Progenitor cell of endocrine pancreas (in vitro differentiated cells): Measurements from ENCODE around the gene CDC34. TPM values are rescaled to one million over a fixed set of nuclear protein-coding genes. Genes with fewer than 3 reads are reported as not detected.

Experiments used
- DNase-seq: peaks from one replicate; pipeline ENCODE4 v3.0.0; 2021; ENCODE audit warnings: low spot score; ENCODE audit not compliant: unreplicated experiment
- H3K27ac Mint-ChIP-seq: 2 replicates; pipeline ENCODE4 v1.8.0; 2021; ENCODE audit warnings: mild to moderate bottlenecking, moderate library complexity, mixed read lengths
- H3K27me3 Mint-ChIP-seq: 2 replicates; pipeline ENCODE4 v1.8.0; 2021; ENCODE audit warnings: mixed read lengths
- H3K36me3 Mint-ChIP-seq: 2 replicates; pipeline ENCODE4 v1.8.0; 2022; ENCODE audit warnings: mixed read lengths; ENCODE audit not compliant: insufficient read depth
- H3K4me1 Mint-ChIP-seq: 2 replicates; pipeline ENCODE4 v1.8.0; 2021; ENCODE audit warnings: low read depth, mixed read lengths
- H3K4me3 Mint-ChIP-seq: 2 replicates; pipeline ENCODE4 v1.8.0; 2021; ENCODE audit warnings: low read depth, mild to moderate bottlenecking, moderate library complexity, mixed read lengths
- H3K9me3 Mint-ChIP-seq: 2 replicates; pipeline ENCODE4 v1.8.0; 2021; ENCODE audit warnings: low read depth, mixed read lengths
- total RNA-seq: library from RNA; stranded (reverse); gene quantifications from 2 replicates; pipeline ENCODE4 v1.2.1, GENCODE V29; 2021
- TF ChIP-seq, protein P1 (sequence below): fragments of 200-600 bp; sonication (generic); IDR thresholded peaks from one replicate; pipeline ENCODE4 v1.5.0; 2021; ENCODE audit warnings: antibody characterized with exemption, mild to moderate bottlenecking; ENCODE audit not compliant: unreplicated experiment

The CDC34 gene
- total RNA-seq, 1 donor from 2014 or later: 96.9 TPM

DNA sequence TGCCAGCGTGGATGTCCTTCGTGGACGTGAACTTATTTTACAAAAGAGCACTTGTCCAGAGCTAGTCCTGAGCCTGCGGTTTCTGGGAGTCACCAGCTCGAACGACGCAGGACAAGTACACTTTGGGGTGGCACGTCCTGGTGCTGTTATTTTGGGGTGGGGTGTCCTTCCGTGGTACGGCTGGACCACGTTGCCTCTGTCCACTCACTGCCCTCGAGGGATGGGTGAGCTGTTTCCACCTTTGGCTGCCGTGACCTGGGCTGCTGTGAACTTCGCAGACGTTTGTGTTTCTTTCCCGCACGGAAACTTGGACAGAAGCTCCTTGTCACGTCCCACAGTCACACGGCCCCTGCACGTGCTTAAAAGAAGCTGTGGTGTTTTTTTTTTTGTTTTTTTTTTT, 23.3 kb downstream of the CDC34 start:
- H3K4me3 Mint-ChIP-seq: no peak overlapping the region
- H3K9me3 Mint-ChIP-seq: no peaks in the 10 kb centered on the region
- peaks cover 8% of the 10 kb centered on the region for H3K27me3 Mint-ChIP-seq
- no peaks in the 10 kb centered on the region for H3K4me1 Mint-ChIP-seq
- no peak for DNase-seq
- H3K36me3 Mint-ChIP-seq: no peaks in the 10 kb centered on the region
- H3K27ac Mint-ChIP-seq: no peak overlapping the region
- TF ChIP-seq, protein P1, sequence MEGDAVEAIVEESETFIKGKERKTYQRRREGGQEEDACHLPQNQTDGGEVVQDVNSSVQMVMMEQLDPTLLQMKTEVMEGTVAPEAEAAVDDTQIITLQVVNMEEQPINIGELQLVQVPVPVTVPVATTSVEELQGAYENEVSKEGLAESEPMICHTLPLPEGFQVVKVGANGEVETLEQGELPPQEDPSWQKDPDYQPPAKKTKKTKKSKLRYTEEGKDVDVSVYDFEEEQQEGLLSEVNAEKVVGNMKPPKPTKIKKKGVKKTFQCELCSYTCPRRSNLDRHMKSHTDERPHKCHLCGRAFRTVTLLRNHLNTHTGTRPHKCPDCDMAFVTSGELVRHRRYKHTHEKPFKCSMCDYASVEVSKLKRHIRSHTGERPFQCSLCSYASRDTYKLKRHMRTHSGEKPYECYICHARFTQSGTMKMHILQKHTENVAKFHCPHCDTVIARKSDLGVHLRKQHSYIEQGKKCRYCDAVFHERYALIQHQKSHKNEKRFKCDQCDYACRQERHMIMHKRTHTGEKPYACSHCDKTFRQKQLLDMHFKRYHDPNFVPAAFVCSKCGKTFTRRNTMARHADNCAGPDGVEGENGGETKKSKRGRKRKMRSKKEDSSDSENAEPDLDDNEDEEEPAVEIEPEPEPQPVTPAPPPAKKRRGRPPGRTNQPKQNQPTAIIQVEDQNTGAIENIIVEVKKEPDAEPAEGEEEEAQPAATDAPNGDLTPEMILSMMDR: no peak

DNA sequence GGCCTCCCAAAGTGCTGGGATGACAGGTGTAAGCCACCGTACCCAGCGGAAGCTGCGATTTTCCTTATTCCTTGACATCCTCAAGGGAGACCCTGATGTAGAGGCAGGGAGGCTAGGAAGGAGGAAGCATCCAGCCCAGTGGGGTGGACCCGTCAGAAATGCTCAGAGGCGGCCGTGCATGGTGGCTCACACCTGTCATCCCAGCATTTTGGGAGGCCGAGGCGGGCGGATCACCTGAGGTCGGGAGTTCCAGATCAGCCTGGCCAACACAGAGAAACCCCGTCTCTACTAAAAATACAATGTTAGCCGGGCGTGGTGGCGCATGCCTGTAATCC, 23.9 kb downstream of the CDC34 start:
- TF ChIP-seq, protein P1: no peak
- Mint-ChIP-seq H3K4me3 (no peak overlapping the region), H3K9me3 (no peaks in the 10 kb centered on the region), H3K36me3 (no peaks in the 10 kb centered on the region), H3K27ac (no peak overlapping the region), H3K4me1 (no peaks in the 10 kb centered on the region), H3K27me3 (peaks cover 8% of the 10 kb centered on the region)
- no peak for DNase-seq

DNA sequence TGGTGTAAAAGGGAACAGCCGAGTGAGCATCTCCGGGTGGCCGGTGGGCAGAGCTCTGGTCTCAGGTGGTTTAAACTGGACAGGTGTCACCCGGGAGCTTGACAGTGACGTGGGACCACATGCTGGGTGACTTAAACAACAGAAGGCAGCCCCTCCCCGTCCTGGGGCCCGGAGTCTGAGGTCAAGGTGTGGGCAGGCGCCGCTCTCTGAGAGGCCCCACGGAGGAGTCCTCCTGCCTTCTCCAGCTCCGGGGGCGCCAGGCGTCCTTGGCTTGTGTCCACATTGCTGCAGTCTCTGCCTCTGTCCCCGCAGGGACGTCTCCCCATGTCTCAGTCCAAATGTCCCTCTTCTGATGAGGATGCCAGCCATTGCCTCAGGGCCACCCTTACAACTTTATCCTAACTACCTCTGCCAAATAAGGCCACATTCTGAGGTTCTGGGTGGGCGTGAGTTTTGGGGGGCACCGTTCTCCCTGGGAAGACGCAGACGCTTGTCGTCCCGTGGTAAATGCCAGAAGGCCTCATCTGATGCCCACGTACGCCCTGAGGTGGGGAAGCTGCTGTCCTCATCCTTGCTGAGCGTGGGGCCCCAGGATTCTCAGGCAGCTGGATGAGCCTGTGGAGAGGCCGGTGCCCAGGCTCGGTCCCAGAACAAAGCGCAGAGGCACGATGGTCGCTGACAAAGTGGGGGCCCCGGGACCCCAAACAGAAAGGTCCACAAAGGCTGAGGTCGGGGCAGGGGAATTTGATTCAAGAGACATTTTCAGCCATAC, 25.2 kb downstream of the CDC34 start:
- DNase-seq: no peak
- peaks cover 3% of the 10 kb centered on the region for H3K27me3 Mint-ChIP-seq
- no peak overlapping the region for H3K4me3 Mint-ChIP-seq
- peaks cover 2% of the 10 kb centered on the region for H3K36me3 Mint-ChIP-seq
- H3K4me1 Mint-ChIP-seq: no peaks in the 10 kb centered on the region
- H3K27ac Mint-ChIP-seq: no peak overlapping the region
- TF ChIP-seq, protein P1: no peak
- no peaks in the 10 kb centered on the region for H3K9me3 Mint-ChIP-seq

DNA sequence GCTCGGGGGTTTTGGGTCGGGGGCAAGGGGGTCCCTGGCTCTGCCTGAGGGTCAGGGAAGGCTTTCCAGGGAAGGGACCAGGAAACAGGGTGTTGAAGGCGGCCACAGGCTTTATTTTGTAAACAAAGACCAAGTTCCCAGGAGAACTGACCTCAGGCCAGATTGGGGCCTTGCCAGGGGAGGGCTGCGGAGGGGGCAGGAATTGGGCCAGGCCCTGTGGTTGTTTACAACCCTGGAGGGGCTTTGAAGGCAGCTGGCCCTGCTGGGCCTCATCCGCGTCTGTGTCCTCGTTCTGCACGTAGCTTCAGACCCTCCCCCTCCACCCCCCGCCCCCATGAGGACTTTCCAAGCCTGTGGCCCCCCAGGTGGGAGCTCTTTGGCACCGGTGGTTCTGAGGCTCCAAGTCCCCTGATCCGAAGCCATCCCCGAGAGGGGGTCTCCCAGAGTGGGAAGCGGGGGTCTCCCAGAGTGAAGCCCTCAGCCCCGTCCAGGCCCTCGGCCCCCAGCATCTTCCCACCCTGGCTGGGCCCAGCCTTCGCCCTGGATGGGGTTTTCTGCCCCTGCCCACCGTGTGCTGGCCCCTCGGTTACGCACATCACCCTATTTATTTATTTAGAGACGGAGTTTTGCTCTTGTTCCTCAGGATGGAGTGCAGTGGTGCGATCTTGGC, 27.3 kb downstream of the CDC34 start:
- H3K9me3 Mint-ChIP-seq: peaks cover 5% of the 10 kb centered on the region
- no peak overlapping the region for H3K4me3 Mint-ChIP-seq
- peaks cover 10% of the 10 kb centered on the region for H3K36me3 Mint-ChIP-seq
- no peak for DNase-seq
- H3K27ac Mint-ChIP-seq: no peak overlapping the region
- TF ChIP-seq, protein P1: no peak
- no peaks in the 10 kb centered on the region for H3K27me3 Mint-ChIP-seq
- H3K4me1 Mint-ChIP-seq: no peaks in the 10 kb centered on the region

DNA sequence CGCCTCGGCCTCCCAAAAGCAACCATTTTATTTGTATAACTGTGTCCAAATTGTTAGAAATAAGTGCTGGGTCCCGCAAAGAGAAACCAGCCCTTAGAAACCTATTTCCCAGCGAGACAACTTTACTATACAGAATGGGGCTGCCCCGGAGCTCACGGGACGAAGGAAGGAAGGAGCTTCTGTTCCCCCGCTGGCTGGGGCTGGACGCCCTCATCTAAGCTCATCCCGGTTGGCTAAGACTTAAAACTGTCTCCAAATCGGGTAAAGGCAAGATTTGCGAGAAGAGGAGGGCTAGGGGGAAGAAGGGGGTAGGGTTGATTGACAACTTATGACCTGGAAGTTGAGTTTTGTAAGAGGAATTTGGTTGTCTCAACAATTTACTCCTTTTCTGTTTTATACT, 28.6 kb downstream of the CDC34 start:
- TF ChIP-seq, protein P1: no peak
- no peak overlapping the region for H3K27ac Mint-ChIP-seq
- no peak for DNase-seq
- H3K36me3 Mint-ChIP-seq: peaks cover 10% of the 10 kb centered on the region
- H3K27me3 Mint-ChIP-seq: no peaks in the 10 kb centered on the region
- H3K9me3 Mint-ChIP-seq: peaks cover 5% of the 10 kb centered on the region
- H3K4me1 Mint-ChIP-seq: no peaks in the 10 kb centered on the region
- H3K4me3 Mint-ChIP-seq: no peak overlapping the region
